ENCODE measurements around the gene CLNS1A. TPM values are rescaled to one million over a fixed set of nuclear protein-coding genes. Genes with fewer than 3 reads are reported as not detected.
"Not testable (repeated sequence)": the region's sequence is repeated elsewhere in the genome, so short reads cannot be mapped to it uniquely, and the experiment has no call there.

The CLNS1A gene
- polyA plus RNA-seq, 1 of the 3 experiments (the other 2 are of a cell fraction) = 124 TPM

DNA sequence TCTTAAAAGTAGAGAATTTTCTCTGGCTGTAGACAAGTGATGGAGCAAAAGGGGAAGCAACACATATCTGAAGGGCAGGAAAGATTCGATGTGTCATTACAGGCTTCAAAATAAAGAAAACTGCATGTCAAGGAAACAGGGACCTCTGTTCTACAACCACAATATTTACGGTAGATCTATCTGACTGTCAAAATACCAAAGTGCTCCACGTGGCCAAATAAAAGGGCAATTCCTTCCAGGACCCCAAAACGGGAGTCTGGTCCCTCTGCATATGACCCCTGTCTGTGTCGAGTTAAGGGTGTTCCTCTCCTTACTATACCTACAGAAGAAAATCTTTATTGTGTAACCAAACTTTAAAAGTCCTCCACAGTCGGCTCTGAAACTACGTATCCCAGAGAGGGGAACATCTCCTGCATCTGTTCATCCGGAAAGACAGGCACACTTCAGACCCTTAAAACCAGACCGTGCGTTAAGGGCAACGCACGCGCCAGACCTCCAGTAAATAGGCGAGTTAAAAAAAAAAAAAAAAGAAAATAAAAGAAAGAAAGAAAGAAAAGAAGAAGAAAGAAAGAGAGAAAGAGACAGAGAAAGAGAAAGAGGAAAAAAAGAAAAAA lies 756 bp downstream of the CLNS1A start:
- Histone ChIP-seq H2AFZ (ENCODE audit: low read depth) (peak overlapping the region; percentile 94; the same call in 1 of the 2 replicates), H3K4me1 (ENCODE audit: control insufficient read depth in 1 of 2, insufficient read depth in 2 of 2, low read depth in 1 of 2, low read length in 1 of 2) (peaks cover 6 to 8% of the 10 kb centered on the region in 2 experiments; a peak in 3 of 4 replicates), H3K9me2 (no peaks in the 10 kb centered on the region), H3K4me2 (peak overlapping the region; percentile 94), H3K27ac (ENCODE audit: low read depth in 2 of 2, low read length in 1 of 2) (peak overlapping the region in 1 of 2 experiments; percentile 71; a peak in 2 of 4 replicates), H3K4me3 (ENCODE audit: low read depth in 2 of 2, low read length in 1 of 2) (peak overlapping the region; percentile 79 to 92), H3F3A (replicated peaks; ENCODE audit: insufficient read depth) (no peaks in the 10 kb centered on the region), H3K79me2 (ENCODE audit: insufficient read depth) (peaks cover 58% of the 10 kb centered on the region), H3K27me3 (ENCODE audit: insufficient read depth) (no peaks in the 10 kb centered on the region), H3K9ac (peak overlapping the region; percentile 93), H3K36me3 (replicated peaks in 1 of 2; ENCODE audit: control insufficient read depth in 1 of 2, insufficient read depth in 2 of 2, low read length in 1 of 2) (peaks cover 5 to 9% of the 10 kb centered on the region in 2 experiments), H4K20me1 (ENCODE audit: insufficient read depth) (no peaks in the 10 kb centered on the region), H3K9me3 (no peaks in the 10 kb centered on the region)
- TF ChIP-seq, protein P1, sequence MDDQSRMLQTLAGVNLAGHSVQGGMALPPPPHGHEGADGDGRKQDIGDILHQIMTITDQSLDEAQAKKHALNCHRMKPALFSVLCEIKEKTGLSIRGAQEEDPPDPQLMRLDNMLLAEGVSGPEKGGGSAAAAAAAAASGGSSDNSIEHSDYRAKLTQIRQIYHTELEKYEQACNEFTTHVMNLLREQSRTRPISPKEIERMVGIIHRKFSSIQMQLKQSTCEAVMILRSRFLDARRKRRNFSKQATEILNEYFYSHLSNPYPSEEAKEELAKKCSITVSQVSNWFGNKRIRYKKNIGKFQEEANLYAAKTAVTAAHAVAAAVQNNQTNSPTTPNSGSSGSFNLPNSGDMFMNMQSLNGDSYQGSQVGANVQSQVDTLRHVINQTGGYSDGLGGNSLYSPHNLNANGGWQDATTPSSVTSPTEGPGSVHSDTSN (IDR thresholded peaks at IDR 0.05) = no peak
- TF ChIP-seq SMC3 (IDR thresholded peaks at IDR 0.05; ENCODE audit: low read depth, low read length) (no peak), SIN3A (IDR thresholded peaks at IDR 0.05; ENCODE audit: borderline replicate concordance, low read depth, low read length) (peak; percentile 63; the same call in 1 of the 2 replicates), RAD21 (IDR thresholded peaks at IDR 0.05; ENCODE audit: low read length) (no peak), FOXJ3 (CRISPR knock-in tag; IDR thresholded peaks at IDR 0.05) (no peak), MXI1 (IDR thresholded peaks at IDR 0.05; ENCODE audit: low read depth, low read length) (peak; percentile 77), TEAD4 (IDR thresholded peaks at IDR 0.05; ENCODE audit: borderline replicate concordance, insufficient read depth) (no peak)
- TF ChIP-seq, protein P2, sequence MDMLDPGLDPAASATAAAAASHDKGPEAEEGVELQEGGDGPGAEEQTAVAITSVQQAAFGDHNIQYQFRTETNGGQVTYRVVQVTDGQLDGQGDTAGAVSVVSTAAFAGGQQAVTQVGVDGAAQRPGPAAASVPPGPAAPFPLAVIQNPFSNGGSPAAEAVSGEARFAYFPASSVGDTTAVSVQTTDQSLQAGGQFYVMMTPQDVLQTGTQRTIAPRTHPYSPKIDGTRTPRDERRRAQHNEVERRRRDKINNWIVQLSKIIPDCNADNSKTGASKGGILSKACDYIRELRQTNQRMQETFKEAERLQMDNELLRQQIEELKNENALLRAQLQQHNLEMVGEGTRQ (IDR thresholded peaks at IDR 0.05; ENCODE audit: borderline replicate concordance, low read depth, low read length) = no peak
- TF ChIP-seq, protein P3, sequence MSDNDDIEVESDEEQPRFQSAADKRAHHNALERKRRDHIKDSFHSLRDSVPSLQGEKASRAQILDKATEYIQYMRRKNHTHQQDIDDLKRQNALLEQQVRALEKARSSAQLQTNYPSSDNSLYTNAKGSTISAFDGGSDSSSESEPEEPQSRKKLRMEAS (IDR thresholded peaks at IDR 0.05; ENCODE audit: low read depth) = peak; percentile 29; the same call in 1 of the 2 replicates
- WGBS (ENCODE audit: low lambda C conversion rate) = under 1% methylated on average over 14 of the region's 14 CpGs
- DNase-seq = peak; percentile 35
- ChIA-PET CTCF (no interaction called here), POLR2A (interaction anchor here (0.6 to 1.3 kb wide), 2 partner anchors 13 to 358 kb away, joined by 4 to 5 read pairs; partner anchors contain the start of gene INTS4)

DNA sequence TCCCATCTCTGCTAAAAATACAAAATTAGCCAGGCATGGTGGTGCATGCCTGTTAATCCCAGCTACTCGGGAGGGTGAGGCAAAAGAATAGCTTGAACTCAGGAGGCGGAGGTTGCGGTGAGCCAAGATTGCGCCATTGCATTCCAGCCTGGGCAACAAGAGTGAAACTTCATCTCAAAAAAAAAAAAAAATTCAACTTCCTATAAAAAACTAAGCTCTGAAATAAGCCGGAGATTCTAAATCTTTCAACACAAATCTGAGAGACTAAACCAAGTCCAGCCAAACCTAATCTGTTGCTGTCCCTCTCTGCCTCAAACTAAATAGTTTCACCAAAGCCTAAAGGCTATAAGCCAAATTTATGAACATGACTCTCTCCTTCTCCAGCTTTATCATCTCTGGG lies 3.7 kb downstream of the CLNS1A start:
- H3K4me2 ChIP-seq; H3K9me3 ChIP-seq; H3K4me1 ChIP-seq (ENCODE audit: control insufficient read depth in 1 of 2, insufficient read depth in 2 of 2, low read depth in 1 of 2, low read length in 1 of 2); H4K20me1 ChIP-seq (ENCODE audit: insufficient read depth); H3K27ac ChIP-seq (ENCODE audit: low read depth in 2 of 2, low read length in 1 of 2); DNase-seq; H3K9me2 ChIP-seq; H2AFZ ChIP-seq (ENCODE audit: low read depth); H3K27me3 ChIP-seq (ENCODE audit: insufficient read depth); H3K9ac ChIP-seq; CTCF ChIA-PET; POLR2A ChIA-PET; H3K4me3 ChIP-seq (ENCODE audit: low read depth in 2 of 2, low read length in 1 of 2); H3F3A ChIP-seq (replicated peaks; ENCODE audit: insufficient read depth): not testable (repeated sequence)
- 92% methylated on average over 5 of the region's 5 CpGs for WGBS (ENCODE audit: low lambda C conversion rate)
- Histone ChIP-seq H3K79me2 (ENCODE audit: insufficient read depth) (peaks cover 87% of the 10 kb centered on the region), H3K36me3 (replicated peaks in 1 of 2; ENCODE audit: control insufficient read depth in 1 of 2, insufficient read depth in 2 of 2, low read length in 1 of 2) (peaks cover 8 to 22% of the 10 kb centered on the region in 2 experiments)

Data from SK-N-SH (cell line).